Measurements from ENCODE around the gene PTBP1. TPM values are rescaled to one million over a fixed set of nuclear protein-coding genes. Genes with fewer than 3 reads are reported as not detected.

The PTBP1 gene
- total and polyA plus RNA-seq, 2 of the 13 experiments (the other 11 are each of a cell fraction or from before 2014, with no cell fraction given) = 195 to 288 TPM

GRCh38 chr19:782185-782877 lies 14.9 kb upstream of the PTBP1 start (continued):
- TF ChIP-seq KDM2A (CRISPR knock-in tag; IDR thresholded peaks at IDR 0.05; ENCODE audit: borderline replicate concordance, low read depth) = peak; percentile 72
- no peak for TF ChIP-seq SRF (IDR thresholded peaks at IDR 0.05; ENCODE audit: low read depth, low read length)
- 0 out of 2 replicates have a peak, but pooled peaks have one; percentile 28 for TF ChIP-seq ZNF83 (CRISPR knock-in tag; IDR thresholded peaks at IDR 0.05; ENCODE audit: borderline replicate concordance)
- TF ChIP-seq, protein P1, sequence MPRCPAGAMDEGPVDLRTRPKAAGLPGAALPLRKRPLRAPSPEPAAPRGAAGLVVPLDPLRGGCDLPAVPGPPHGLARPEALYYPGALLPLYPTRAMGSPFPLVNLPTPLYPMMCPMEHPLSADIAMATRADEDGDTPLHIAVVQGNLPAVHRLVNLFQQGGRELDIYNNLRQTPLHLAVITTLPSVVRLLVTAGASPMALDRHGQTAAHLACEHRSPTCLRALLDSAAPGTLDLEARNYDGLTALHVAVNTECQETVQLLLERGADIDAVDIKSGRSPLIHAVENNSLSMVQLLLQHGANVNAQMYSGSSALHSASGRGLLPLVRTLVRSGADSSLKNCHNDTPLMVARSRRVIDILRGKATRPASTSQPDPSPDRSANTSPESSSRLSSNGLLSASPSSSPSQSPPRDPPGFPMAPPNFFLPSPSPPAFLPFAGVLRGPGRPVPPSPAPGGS (CRISPR knock-in tag; IDR thresholded peaks at IDR 0.05) = peak; percentile 61; the same call in 1 of the 2 replicates
- TF ChIP-seq ZNF616 (CRISPR knock-in tag; IDR thresholded peaks at IDR 0.05; ENCODE audit: low read depth) = no peak
- TF ChIP-seq AKNA (CRISPR knock-in tag; IDR thresholded peaks at IDR 0.05; ENCODE audit: borderline replicate concordance) = no peak
- no peak for TF ChIP-seq SYNCRIP (IDR thresholded peaks at IDR 0.05; ENCODE audit: insufficient read depth, low read depth, low read length)
- no peak for TF ChIP-seq ZNF256 (CRISPR knock-in tag; conservative IDR thresholded peaks at IDR 0.05)
- no peak for TF ChIP-seq DNMT3B (CRISPR knock-in tag; conservative IDR thresholded peaks at IDR 0.05)
- no peak for TF ChIP-seq RELA (CRISPR knock-in tag; IDR thresholded peaks at IDR 0.05)
- TF ChIP-seq ZNF891 (CRISPR knock-in tag; IDR thresholded peaks at IDR 0.05) = no peak
- no peak for TF ChIP-seq RBM39 (IDR thresholded peaks at IDR 0.05; ENCODE audit: low read depth, low read length, poor library complexity, severe bottlenecking)
- TF ChIP-seq ZNF10 (CRISPR knock-in tag; IDR thresholded peaks at IDR 0.05; ENCODE audit: borderline replicate concordance, low read depth) = no peak
- peak; percentile 62 for TF ChIP-seq MED1 (CRISPR knock-in tag; IDR thresholded peaks at IDR 0.05)
- peak; percentile 81; the same call in 1 of the 2 replicates for TF ChIP-seq ZNF709 (CRISPR knock-in tag; IDR thresholded peaks at IDR 0.05)
